Activated B cell treated with CpG ODN at 0.5 μM for 24 hours (primary cell): ENCODE results near the gene TPTE2. TPM values are rescaled to one million over a fixed set of nuclear protein-coding genes. Genes with fewer than 3 reads are reported as not detected.
"Not testable (repeated sequence)": the region's sequence is repeated elsewhere in the genome, so short reads cannot be mapped to it uniquely, and the experiment has no call there.

Source experiments
- ATAC-seq: fragments of 200-7000 bp; cut with Tn5 transposase; one replicate; pipeline ENCODE4 v1.10.0; 2021; ENCODE audit warnings: low read depth, mild to moderate bottlenecking, moderate library complexity
- CTCF ChIA-PET: fragments of 350-600 bp; sonication (Branson Sonifier 250); formaldehyde crosslinking; loops from one replicate; lab custom pipeline; 2021; ENCODE audit warnings: antibody characterized with exemption; lab: Charles Lee
- POLR2A ChIA-PET: fragments of 350-600 bp; sonication (Branson Sonifier 250); formaldehyde crosslinking; loops from one replicate; lab custom pipeline; 2021; ENCODE audit warnings: antibody characterized with exemption; lab: Charles Lee
- DNase-seq: peaks from one replicate; pipeline ENCODE4 v3.0.0; 2022
- H3K27ac Mint-ChIP-seq: one replicate; pipeline ENCODE4 v1.8.0; 2020; ENCODE audit warnings: mixed read lengths
- H3K27me3 Mint-ChIP-seq: one replicate; pipeline ENCODE4 v1.8.0; 2021; ENCODE audit warnings: mixed read lengths
- H3K36me3 Mint-ChIP-seq: one replicate; pipeline ENCODE4 v1.8.0; 2021; ENCODE audit warnings: low read depth, mixed read lengths
- H3K4me1 Mint-ChIP-seq: one replicate; pipeline ENCODE4 v1.8.0; 2021; ENCODE audit warnings: mixed read lengths
- H3K4me3 Mint-ChIP-seq: one replicate; pipeline ENCODE4 v1.8.0; 2020; ENCODE audit warnings: mild to moderate bottlenecking, mixed read lengths
- H3K9me3 Mint-ChIP-seq: one replicate; pipeline ENCODE4 v1.8.0; 2020; ENCODE audit warnings: mixed read lengths
- intact Hi-C: fragments of 100-400 bp; cut with micrococcal nuclease; formaldehyde crosslinking; loops from one replicate; pipeline ENCODE4 v1.15.1; 2024
- total RNA-seq: library from RNA; stranded (reverse); gene quantifications from 2 replicates; pipeline ENCODE4 v1.2.3, GENCODE V29; 2022
- TF ChIP-seq, protein P1 (sequence below): fragments of 200-600 bp; IDR thresholded peaks from one replicate; pipeline ENCODE4 v1.8.0; 2022; ENCODE audit warnings: antibody characterized with exemption, mild to moderate bottlenecking

Gene TPTE2
- total RNA-seq, 1 donor from 2014 or later: not detected

DNA sequence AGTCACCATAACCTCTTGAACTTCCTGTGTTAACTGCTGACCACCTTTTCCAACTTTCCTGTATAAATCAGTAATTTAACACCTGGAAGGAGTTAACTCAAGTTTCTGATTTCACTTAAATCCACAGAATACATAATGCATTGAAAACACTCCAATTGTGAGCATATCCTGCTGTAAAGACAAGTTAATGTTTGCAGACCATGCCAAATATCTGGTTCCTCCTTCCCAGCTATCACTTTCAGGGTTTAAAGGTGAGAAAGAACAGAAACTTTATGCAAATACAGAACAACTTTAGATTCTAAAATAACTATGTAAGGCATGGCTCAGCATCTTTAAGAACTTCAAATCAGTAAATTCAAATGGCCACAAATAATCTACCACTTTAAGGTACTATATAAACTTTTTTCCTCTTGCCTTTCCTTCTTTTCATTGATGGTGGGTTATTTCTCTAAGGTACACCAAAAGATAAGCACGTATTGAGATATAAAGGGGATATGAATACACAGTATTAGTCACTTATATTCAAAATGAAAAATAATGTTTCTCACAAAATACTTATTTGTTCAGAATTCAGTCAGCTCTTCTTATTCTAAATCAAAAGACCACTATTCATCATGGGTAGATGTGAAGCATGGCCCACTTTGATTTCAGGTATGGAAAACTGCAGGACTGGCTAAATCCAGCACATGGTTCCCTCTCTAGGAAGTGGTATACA lies 6.6 kb upstream of the TPTE2 start:
- DNase-seq (no peak), ATAC-seq (no peak)
- Mint-ChIP-seq H3K36me3 (no peaks in the 10 kb centered on the region), H3K9me3 (no peaks in the 10 kb centered on the region), H3K27ac (no peak overlapping the region), H3K27me3 (peaks cover 2% of the 10 kb centered on the region), H3K4me1 (peaks cover 16% of the 10 kb centered on the region), H3K4me3 (peak overlapping the region; percentile 4)
- TF ChIP-seq, protein P1, sequence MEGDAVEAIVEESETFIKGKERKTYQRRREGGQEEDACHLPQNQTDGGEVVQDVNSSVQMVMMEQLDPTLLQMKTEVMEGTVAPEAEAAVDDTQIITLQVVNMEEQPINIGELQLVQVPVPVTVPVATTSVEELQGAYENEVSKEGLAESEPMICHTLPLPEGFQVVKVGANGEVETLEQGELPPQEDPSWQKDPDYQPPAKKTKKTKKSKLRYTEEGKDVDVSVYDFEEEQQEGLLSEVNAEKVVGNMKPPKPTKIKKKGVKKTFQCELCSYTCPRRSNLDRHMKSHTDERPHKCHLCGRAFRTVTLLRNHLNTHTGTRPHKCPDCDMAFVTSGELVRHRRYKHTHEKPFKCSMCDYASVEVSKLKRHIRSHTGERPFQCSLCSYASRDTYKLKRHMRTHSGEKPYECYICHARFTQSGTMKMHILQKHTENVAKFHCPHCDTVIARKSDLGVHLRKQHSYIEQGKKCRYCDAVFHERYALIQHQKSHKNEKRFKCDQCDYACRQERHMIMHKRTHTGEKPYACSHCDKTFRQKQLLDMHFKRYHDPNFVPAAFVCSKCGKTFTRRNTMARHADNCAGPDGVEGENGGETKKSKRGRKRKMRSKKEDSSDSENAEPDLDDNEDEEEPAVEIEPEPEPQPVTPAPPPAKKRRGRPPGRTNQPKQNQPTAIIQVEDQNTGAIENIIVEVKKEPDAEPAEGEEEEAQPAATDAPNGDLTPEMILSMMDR: no peak
- intact Hi-C loops: loop anchor here (10.0 kb wide), 1 partner anchor 297 kb away; the partner anchor contains the start of gene ZMYM5
- ChIA-PET CTCF (no interaction called here), POLR2A (no interaction called here)

DNA sequence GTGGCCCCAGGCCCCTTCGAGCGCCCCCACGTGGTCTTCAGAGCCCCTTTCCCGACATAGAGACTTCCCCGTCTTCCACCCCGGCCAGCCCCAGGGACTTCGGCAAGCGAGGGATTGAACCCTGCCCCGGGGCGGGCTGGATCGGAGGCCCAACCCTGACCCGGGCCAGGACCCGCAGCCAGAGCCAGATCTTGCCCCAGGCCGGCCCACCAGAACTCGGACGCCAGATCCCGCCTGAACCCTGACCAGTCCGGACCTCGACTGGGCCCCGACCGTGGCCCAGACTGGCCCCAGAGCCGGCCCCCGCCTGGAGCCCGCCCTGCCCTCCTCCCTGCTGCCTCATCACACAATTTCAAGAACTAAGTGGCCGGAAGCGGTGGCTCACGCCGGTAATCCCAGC lies 253 bp upstream of the TPTE2 start:
- ATAC-seq (no peak), DNase-seq (no peak)
- H3K27ac Mint-ChIP-seq: no peak overlapping the region
- CTCF ChIA-PET: no interaction called here
- intact Hi-C loops: loop anchor here (5.0 to 10.0 kb wide), 2 partner anchors 303 to 326 kb away; partner anchors contain the start of gene ZMYM5
- H3K36me3 Mint-ChIP-seq: no peaks in the 10 kb centered on the region
- no peaks in the 10 kb centered on the region for H3K27me3 Mint-ChIP-seq
- no peak overlapping the region for H3K4me3 Mint-ChIP-seq
- no peaks in the 10 kb centered on the region for H3K9me3 Mint-ChIP-seq
- TF ChIP-seq, protein P1: no peak
- POLR2A ChIA-PET: no interaction called here
- no peaks in the 10 kb centered on the region for H3K4me1 Mint-ChIP-seq

DNA sequence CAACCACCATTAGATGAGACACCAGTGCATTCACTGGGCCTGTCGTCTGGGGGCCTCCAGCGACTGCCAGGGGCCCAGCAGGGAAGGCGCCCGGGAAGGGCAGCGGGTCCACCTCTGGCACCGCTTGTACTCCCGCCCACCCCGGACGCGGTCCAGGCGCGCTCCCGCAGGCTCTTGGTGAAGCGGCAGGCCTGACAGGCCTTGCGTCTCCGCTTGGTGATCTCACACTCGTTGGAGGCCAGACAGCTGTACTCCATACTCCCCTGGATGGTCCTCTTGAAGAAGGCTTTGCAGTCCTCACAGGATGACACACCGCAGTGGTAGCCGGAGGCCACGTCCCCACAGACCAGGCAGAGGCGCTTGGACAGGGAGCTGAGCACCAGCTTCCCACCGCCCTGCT lies 660 bp downstream of the TPTE2 start:
- H3K27ac Mint-ChIP-seq, H3K4me1 Mint-ChIP-seq, ATAC-seq, CTCF ChIA-PET, POLR2A ChIA-PET, H3K4me3 Mint-ChIP-seq, H3K36me3 Mint-ChIP-seq, DNase-seq, H3K9me3 Mint-ChIP-seq, H3K27me3 Mint-ChIP-seq: not testable (repeated sequence)
- intact Hi-C loops: loop anchor here (5.0 to 10.0 kb wide), 2 partner anchors 304 to 327 kb away; partner anchors contain the start of gene ZMYM5

DNA sequence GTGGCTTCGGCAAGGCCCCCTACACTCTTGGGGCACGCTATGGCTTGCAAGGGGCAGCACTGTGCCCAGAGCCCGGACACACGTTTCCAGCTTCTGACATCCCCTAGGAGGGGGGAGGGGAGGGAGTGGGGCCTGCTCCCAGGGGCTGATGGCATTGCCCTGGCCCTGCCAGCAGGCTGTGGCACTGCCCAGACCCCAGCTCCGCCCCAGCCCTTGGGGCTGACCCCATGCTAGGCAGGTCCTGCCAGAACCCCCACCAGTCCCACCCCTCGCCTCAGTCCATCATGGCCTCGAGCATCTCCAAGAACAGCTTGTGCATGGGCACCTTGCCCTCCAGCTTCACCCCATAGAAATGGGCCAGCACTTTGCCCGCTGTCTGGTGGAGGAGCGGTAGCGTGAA lies 1.6 kb downstream of the TPTE2 start:
- DNase-seq, H3K9me3 Mint-ChIP-seq, H3K27ac Mint-ChIP-seq, H3K4me3 Mint-ChIP-seq, H3K27me3 Mint-ChIP-seq, CTCF ChIA-PET, H3K36me3 Mint-ChIP-seq, ATAC-seq, H3K4me1 Mint-ChIP-seq: not testable (repeated sequence)
- POLR2A ChIA-PET: interaction anchor here (0.5 kb wide), 1 partner anchor 13 kb away, joined by 3 read pairs; no protein-coding TSS in a partner anchor
- intact Hi-C loops: loop anchor here (5.0 to 10.0 kb wide), 2 partner anchors 305 to 328 kb away; partner anchors contain the start of gene ZMYM5

DNA sequence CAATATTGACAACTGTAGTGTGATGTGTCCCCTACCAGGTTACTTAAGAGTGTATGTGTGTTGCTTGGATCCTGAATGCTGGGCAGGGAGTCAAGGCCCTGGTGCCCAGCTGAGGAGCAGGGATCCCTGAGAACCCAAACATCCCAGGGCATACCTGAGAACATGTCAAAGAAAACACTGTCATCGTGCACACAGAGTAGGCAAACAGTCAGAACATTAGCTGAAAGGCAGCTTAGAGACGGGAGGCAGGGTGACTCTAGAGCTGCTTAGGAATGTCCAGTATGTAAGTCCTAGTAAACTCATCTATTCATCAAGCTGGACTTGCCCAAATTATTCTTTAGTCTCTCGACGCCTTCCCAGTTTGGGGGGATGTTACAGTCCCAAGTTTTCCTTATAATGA lies 4.0 kb downstream of the TPTE2 start:
- H3K36me3 Mint-ChIP-seq, H3K9me3 Mint-ChIP-seq, intact Hi-C loops, DNase-seq, H3K27me3 Mint-ChIP-seq, POLR2A ChIA-PET, H3K4me1 Mint-ChIP-seq, H3K27ac Mint-ChIP-seq, CTCF ChIA-PET, H3K4me3 Mint-ChIP-seq, ATAC-seq: not testable (repeated sequence)

DNA sequence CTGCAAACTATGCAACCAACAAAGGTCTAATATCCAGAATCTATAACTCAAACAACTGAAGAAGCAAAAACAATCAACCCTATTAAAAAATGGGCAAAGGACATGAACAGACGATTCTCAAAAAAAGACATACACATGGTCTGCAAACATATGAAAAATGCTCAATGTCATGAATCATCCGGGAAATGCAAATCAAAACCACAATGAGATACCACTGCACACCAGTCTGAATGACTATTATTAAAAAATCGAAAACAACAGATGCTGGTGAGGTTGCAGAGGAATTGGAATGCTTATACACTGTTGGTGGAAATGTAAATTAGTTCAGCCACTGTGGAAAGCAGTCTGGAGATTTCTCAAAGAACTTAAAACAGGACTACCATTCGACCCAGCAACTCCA lies 12.1 kb downstream of the TPTE2 start:
- H3K36me3 Mint-ChIP-seq, CTCF ChIA-PET, H3K4me3 Mint-ChIP-seq, DNase-seq, H3K27me3 Mint-ChIP-seq, POLR2A ChIA-PET, H3K4me1 Mint-ChIP-seq, H3K9me3 Mint-ChIP-seq, intact Hi-C loops, ATAC-seq, H3K27ac Mint-ChIP-seq: not testable (repeated sequence)

DNA sequence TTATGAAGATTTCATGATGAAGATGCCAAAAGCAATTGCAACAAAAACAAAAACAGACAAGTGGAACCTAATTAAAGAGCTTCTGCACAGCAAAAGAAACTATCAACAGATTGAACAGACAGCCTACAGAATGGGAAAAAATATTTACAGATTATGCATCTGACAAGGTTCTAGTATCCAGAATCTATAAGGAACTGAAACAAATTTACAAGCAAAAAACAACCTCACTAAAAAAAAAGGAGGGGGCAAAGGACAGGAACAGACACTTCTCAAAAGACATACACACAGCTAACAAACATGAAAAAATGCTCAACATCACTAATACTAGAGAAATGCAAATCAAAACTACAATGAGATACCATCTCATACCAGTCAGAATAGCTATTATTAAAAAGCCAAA lies 35.7 kb downstream of the TPTE2 start:
- H3K27ac Mint-ChIP-seq, H3K4me3 Mint-ChIP-seq, ATAC-seq, CTCF ChIA-PET, H3K9me3 Mint-ChIP-seq, H3K27me3 Mint-ChIP-seq, H3K36me3 Mint-ChIP-seq, DNase-seq, H3K4me1 Mint-ChIP-seq, intact Hi-C loops, POLR2A ChIA-PET: not testable (repeated sequence)
